Measurements from ENCODE around the gene DHRS7B.
"Not testable (repeated sequence)": the region's sequence is repeated elsewhere in the genome, so short reads cannot be mapped to it uniquely, and the experiment has no call there.

The DHRS7B gene

DNA sequence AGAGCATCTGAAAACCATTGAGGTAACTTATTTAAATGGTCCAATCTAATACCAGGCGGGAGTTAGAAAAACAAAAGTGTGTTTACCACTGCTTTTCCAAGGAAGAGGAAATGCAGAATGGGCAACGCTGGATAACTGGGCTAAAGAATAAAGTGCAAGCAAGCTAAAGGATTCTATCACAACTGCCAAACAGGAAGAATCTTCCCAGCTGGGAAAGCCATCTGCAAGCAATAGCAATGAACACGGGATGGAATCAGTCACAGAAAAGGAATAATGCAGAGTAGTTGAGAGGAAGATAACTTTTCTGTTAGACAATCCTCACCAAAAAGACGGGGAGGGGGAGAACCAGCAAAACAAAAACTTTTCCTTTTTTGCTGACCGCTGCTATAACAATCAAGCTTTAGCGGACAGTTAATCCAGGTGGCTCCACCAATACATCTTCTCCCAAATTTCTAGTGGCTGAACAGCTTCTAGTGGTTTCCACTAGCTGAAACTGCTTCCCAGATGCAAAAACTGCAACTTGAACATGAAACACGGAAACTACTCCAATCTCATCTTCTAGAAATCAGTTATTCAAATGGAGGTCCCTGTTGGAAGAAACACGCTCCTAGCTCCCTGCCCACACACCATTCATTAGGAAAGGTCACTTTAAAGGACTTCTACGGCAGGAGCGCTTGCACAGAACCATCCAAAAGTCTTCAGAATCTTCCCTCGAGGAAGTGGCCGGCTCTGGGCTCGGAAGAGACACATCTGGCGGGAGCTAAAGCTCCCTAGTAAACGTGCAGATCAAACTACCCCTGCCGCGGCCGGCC, 86.3 kb downstream of the DHRS7B start:
- DNase-seq, result no peak

- DNase-seq, result no peak
Observed at GRCh38 chr17:21213638-21214014, 86.9 kb downstream of the DHRS7B start.

GRCh38 chr17:21214015-21214776, 87.4 kb downstream of the DHRS7B start, which contains the start of gene TMEM11:
TMEM11 (minus strand) TSS chr17:21214161; CDS start chr17:21214152, 9 bp downstream.
- DNase-seq, result peak; percentile 74

- no peak for DNase-seq
Observed at GRCh38 chr17:21214777-21215541, 88.2 kb downstream of the DHRS7B start.

DNA sequence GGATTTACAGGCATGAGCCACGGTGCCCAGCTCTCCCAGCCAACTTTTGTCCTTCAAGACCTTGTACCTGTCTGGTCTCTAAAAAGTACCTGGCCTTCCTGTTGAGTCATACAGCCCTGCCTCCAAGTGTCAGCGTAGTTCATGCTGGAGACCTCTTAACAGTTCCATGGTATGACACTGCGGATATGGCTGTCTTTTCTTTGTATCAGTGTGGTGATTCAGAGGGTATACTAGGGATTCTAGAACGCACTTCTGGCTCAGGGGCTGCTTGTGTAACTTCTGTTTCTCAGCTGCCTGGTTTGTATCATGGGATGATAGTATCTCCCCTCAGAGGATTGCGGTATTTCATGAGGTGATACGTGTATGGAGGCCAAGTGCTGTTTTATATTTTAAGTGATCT, 89.2 kb downstream of the DHRS7B start:
- DNase-seq, result no peak

DNA sequence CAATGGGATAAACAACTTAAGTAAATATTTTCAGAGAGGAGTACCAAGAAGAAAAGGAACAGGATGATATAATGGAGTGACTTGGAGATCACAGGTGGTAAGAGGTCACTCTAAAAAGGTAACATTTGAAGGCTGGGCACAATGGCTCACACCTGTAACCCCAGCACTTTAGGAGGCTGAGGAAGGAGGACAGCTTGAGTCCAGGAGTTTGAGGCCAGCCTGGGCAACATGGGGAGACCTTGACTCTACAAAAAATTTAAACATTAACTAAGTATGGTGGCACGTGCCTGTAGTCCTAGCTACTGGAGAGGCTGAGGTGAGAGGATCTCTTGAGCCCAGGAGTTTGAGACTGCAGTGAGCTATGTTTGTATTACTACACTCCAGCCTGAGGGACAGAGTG, 90.6 kb downstream of the DHRS7B start:
- DNase-seq, result no peak

- DNase-seq, result no peak
Observed at GRCh38 chr17:21218101-21218500, 91.3 kb downstream of the DHRS7B start.

DNA sequence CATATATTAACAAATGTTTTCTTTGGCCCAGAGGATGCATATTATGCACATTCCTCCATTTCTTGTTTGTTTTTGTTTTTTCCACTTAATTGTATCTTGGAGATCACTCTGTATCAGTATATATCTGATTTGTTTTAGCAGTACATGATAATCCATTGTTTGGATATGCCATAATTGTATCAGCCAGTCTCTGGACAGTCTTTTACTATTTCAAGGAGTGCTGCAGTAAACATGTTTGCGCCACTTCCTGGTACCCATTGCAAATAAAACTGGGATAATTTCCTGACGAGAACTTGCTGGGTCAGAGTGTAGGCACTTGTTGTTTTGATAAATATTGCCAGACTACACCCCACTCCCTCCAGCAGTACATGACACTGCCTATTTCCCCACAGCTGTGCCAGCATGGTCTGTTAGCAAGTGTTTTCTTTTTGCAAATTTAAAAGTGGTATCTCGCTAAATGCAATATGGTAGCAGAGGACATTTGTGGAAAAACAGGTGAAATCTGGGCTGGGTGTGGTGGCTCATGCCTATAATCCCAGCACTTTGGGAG, 92.1 kb downstream of the DHRS7B start:
- DNase-seq, result no peak

DNA sequence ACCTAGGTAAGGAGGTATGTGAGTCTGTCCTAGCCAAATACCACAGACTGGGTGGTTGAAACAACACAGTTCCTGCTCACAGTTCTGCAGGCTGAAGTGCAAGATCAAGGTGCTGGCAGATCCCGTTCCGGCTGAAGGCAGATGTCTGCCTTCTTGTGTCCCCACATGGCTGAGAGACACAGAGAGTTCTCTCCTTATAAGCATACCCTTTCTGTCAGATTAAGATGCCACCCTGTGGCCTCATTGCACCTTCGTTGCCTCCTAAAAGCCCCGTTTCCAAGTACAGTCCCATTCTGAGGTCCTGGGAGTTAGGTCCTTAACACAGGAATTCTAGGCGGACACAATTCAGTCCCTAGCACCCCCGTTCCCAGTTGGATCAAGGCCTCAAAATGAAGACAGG, 96.3 kb downstream of the DHRS7B start:
- no peak for DNase-seq

- not testable (repeated sequence) for DNase-seq
Observed at GRCh38 chr17:21227277-21227676, 100.5 kb downstream of the DHRS7B start.

- DNase-seq, result no peak
Observed at GRCh38 chr17:21228111-21228510, 101.3 kb downstream of the DHRS7B start.

DNA sequence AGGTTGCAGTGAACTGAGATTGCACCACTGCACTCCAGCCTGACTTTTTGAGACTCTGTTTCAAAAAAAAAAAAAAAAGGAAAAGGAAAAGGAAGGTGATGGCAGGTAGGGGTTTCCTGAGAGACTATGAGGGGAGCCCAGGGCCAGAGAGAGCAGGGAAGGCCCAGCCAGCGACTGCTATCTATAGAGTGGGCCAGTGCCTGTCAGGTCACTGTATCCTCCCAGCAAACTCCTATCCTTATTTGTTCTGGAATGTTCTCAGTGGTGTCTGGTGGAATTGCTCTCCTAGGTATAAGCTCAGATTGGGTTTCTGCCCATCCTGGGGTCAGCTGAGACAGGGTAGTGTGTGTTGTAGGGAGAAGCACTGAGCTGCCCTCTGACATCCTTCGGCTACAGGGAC, 102.1 kb downstream of the DHRS7B start:
- no peak for DNase-seq

GRCh38 chr17:21231533-21231932, 104.8 kb downstream of the DHRS7B start:
- DNase-seq, result no peak

DNA sequence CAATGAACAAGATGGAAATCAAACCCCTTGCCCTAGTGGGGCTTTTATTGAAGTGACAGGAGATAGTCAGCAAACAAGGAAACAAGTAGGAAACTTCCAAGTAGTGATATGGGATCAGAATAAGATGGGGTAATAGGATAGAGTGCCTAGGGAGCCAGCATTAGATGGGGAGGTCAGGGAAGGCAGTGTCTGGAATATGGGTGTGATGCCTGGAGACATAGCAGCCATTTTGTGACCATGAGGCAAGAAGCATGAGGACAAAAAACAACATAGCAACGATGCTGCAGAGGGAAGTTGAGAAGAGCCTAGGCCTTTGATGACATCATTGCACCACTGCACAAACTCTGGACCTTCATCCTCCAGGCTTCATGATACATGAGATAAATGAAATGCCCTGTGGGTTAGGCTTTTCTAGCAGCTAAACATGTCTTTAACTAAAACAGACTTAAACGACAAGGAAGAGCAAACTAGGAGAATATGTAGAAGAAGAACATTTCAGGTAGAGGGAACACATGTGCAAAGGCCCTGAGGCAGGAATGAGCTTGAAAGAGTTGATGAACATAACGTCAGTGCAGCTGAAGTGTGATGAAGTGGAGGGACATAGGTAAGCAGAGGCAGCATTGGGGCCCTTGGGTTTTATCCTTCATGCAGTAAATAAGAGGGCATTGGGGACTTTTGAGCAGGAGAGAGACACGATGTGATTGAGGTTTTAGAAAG, 105.4 kb downstream of the DHRS7B start:
- DNase-seq, result no peak

DNA sequence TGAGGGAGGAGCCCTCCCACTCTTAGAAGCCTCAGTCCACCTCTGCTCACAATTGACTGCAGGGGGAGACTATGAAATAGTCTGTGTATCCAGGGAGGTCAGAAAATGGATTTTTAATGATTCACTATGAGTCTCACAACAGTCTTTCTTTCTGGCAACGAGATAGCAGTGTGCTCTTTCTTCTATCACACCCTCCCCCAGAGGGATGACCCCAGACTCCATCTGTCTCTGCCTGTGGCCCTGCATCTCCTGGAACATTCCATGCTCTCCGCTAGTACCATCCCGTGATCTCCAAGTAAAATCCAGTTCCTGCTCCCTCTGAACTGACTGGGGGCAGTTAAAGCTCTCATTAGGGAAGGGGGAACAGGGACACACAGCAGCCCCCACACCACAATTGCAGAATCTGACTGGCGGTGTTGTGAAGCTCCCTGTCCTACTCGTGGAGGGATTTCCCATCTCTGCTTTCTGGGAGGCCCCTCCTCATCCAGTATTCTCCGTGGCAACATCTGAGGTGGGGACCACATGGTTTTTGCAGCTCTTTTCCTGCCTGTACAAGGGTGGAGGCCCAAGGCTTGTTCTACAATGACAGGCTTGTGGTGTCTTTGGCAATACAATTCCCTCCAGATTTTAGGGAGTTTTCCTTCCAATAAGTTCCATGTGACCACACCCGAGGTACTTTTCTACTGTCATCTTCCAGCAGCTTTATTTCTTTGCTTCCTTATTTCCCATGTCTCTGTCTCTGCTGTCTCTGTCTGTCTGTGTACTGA, 107.0 kb downstream of the DHRS7B start:
- no peak for DNase-seq

- DNase-seq, result no peak
Observed at GRCh38 chr17:21235921-21236320, 109.2 kb downstream of the DHRS7B start.

DNA sequence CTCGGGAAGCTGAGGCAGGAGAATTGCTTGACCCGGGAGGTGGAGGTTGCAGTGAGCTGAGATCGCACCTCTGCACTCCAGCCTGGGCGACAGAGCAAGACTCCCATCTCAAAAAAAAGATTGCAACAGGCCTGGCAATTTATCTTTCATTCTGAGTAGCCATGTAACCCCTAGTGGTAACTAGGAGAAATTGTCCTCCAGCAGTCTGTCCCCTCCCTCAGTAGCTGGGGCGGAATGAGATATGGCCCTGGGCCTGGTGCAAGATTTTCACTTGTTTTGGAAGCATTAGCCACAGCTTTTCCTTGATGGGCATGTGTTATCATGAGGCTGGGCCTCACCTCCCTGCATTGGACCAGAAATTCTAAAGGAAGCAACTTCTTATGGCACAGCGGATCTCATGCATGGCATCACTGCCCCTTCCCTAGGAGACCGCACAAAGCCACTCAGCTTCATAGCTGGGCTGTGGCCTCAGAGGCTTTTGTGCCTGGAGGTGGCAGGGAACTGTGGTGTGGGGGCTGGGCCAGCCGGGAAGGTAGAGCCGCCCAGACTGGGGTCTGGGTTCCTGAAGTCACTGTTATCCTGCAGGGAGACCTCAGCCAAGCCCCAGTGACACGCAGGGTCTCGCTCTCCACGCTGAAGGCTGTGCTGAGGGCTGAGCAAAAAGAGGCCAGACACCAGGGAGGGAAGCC, 113.1 kb downstream of the DHRS7B start:
- no peak for DNase-seq

- no peak for DNase-seq
Observed at GRCh38 chr17:21240369-21241055, 113.7 kb downstream of the DHRS7B start.

All from cortex of kidney (tissue), 1 donor.